Measurements from ENCODE around the gene HDAC6.
A peak's percentile ranks its signal among the peaks of the same experiment; 100 is the strongest.

Gene HDAC6

DNA sequence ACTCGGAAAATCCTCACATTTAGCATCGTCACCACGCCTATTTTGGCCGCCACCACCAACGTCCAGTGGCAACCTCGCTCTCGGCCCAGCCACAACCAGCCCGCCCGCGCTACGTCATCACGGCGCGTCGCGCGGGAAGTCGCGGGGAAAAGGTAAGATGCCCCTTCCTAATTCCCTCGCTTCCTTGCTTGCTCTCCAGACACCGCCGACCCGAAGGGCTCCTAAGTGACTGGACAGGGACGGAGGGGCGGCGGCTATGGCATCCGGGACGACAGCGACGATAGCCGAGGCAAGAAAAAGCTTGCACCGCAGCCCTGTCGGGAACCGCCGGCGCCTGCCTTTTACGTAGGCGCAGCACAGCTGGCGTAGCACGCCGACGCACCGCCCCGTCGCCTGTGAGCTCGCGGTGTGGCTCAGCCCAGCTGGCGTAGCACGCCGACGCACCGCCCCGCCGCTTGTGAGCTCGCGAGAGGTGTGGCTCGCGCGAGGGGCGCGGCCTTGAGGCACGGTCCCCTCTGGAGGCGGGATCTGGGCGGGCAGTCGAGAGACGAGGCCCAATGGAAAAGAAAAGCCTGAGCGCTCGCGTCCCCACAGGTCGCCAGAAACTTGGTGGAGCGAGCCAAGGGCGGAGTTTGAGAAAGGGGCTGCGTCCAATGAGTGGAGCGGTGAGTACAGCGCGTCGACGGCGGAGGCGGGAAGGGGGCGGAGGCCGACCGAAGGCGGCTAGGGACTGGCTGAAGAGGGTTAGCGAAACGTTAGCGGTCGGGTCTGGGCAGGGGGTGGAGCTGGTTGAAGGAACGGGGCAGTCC, at the start of gene HDAC6:
HDAC6 (plus strand) TSS at position 788 of the 809 bp plus-strand sequence. CDS start 626 bp downstream, outside the sequence.
- H3K4me1 Mint-ChIP-seq, result peaks cover 9 to 17% of the 10 kb centered on the region in 2 donors
- DNase-seq, result peak; percentile 96
- ATAC-seq (replicated peaks), result peak; percentile 85 to 87
- no peaks in the 10 kb centered on the region for H3K9me3 Mint-ChIP-seq
- H3K27me3 Mint-ChIP-seq, result peaks cover 0 to 5% of the 10 kb centered on the region in 2 donors
- H3K4me3 Mint-ChIP-seq, result peak within 1 kb of the TSS; percentile 90 to 91
- peaks cover 7 to 11% of the 10 kb centered on the region in 2 donors for H3K36me3 Mint-ChIP-seq
- H3K27ac Mint-ChIP-seq, result peak within 1 kb of the TSS; percentile 99

DNA sequence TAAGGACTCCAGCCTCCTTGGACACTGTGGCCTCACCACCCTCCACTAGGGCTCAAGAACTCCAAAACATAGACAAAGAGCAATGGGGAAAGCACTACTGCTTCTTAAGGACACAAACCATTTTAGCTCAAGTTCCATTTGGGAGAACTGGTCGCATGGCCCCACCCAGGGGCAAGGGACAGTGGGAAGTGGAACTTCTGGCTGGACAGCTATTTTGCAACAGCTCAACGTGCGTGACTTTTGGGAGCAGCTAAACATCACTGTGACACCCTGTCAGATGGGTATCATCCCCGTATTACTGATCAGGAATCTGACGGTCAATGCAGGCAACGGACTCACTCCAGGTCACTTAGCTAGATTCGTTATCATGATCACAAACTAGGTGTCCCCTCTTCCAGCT, 49.4 kb upstream of the HDAC6 start:
- Mint-ChIP-seq H3K4me3 (no peak overlapping the region), H3K27me3 (peaks cover 0 to 18% of the 10 kb centered on the region in 2 donors), H3K27ac (no peak overlapping the region), H3K4me1 (no peaks in the 10 kb centered on the region), H3K36me3 (no peaks in the 10 kb centered on the region), H3K9me3 (no peaks in the 10 kb centered on the region)
- ATAC-seq (replicated peaks), result no peak
- no peak for DNase-seq

DNA sequence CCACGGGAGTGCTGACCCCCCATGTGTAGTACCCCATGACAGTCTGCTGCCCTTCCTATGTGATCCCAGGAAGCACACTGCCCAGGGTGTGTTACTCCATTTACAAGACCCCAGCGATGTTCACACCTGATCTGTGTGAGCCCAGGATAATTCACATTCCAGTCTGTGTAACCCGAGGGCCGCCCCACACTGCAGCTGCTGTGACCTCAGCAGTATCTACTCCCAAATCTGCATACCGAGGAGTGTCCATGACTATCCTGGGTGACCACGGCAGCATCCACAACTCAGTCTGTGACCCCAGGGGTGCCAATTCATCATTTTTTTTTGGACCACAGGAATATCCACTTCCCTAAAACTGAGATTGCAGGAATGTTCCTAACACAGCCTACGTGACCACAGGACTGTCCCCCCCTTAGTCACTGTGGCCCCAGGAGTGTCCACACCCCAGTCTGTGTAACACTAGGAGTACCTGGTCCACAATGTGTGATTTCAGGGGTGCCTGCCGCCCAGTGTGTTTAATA, 48.1 kb upstream of the HDAC6 start:
- ATAC-seq (replicated peaks) (no peak), DNase-seq (no peak)
- H3K4me3 Mint-ChIP-seq, result no peak overlapping the region
- H3K4me1 Mint-ChIP-seq, result no peaks in the 10 kb centered on the region
- no peaks in the 10 kb centered on the region for H3K9me3 Mint-ChIP-seq
- H3K27ac Mint-ChIP-seq, result no peak overlapping the region
- H3K36me3 Mint-ChIP-seq, result no peaks in the 10 kb centered on the region
- H3K27me3 Mint-ChIP-seq, result peaks cover 0 to 18% of the 10 kb centered on the region in 2 donors

DNA sequence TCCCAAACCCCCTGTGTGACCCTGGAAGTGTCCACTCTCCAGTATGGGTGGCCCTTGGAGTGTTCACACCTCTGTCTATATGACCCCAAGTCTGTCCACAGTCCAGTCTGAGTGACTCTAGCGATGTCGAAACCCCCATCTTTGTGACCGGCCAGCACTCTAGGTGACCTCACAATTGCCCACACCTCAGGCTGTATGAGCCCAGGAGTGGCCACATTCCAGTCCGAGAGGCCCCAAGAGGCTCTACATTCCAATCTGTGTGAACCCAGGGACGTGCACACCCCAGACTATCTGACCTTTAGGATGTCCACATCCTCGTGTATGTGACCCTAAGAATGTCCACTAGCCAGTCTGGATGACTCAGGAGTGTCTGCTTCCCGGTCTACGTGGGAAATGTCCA, 47.6 kb upstream of the HDAC6 start:
- DNase-seq, result no peak
- H3K36me3 Mint-ChIP-seq, result no peaks in the 10 kb centered on the region
- H3K27ac Mint-ChIP-seq, result no peak overlapping the region
- no peak for ATAC-seq (replicated peaks)
- H3K9me3 Mint-ChIP-seq, result no peaks in the 10 kb centered on the region
- no peak overlapping the region for H3K4me3 Mint-ChIP-seq
- peaks cover 0 to 18% of the 10 kb centered on the region in 2 donors for H3K27me3 Mint-ChIP-seq
- H3K4me1 Mint-ChIP-seq, result no peaks in the 10 kb centered on the region

DNA sequence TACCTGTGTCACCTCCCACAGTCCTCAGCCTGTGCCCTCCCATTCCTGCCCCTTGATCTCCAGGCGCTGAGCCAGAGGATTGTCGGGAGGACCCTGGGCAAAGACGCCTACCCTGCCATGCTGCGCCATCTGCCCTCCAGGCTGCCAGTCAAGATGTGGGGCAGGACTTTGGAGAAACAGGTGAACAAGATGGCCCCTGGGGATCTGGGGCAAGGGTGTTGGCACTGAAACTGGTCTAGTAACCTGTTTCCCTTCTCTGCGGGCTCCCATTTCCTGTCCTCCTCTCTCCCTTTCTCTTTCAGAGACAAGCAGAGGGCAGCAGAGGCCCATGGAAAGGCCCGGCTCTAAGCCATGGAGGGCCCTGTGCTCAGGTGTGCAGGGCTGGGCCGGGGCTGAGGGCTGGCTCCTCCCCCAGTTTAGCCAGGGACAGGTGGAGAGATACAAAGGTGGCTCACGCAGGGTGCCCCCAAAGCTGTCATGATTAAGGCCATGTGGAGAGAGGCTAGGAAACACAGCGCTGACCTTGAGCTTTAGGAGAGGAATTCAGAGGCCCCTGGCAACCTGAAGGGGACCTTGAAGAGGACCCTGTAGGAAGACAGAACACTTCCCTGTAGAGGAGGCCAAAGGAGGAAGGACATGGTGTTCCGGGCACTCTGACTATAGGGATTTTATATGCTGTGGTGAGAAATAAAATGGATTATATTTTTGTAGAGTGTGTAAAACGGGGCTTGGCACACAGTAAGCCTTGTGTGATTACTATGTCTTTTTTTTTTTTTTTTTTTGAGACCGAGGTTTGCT, 40.0 kb upstream of the HDAC6 start, which contains the start of gene GLOD5:
GLOD5 (plus strand) TSS at position 74 of the 798 bp plus-strand sequence; CDS start at position 118, 44 bp downstream.
- Mint-ChIP-seq H3K27me3 (peaks cover 0 to 18% of the 10 kb centered on the region in 2 donors), H3K9me3 (no peaks in the 10 kb centered on the region), H3K36me3 (no peaks in the 10 kb centered on the region), H3K4me1 (peaks cover 0 to 7% of the 10 kb centered on the region in 2 donors), H3K4me3 (no peak within 1 kb of the TSS), H3K27ac (no peak within 1 kb of the TSS)
- no peak for DNase-seq
- ATAC-seq (replicated peaks), result peak; percentile 14 to 39

DNA sequence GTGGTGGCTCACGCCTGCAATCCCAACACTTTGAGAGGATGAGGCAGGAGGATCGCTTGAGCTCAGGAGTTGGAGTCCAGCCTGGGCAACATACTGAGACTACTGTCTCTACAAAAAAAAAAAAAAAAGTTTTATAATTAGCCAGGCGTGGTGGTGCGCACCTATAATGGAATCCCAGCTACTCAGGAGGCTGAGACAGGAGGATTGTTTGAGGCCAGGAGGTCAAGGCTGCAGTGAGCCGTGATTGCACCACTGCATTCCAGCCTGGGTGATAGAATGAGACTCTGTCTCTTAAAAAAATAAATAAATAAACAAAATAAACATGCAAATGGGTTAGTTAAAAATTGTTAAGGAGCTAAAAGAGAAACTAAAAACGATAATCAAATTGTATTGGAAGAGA, 32.6 kb upstream of the HDAC6 start:
- no peaks in the 10 kb centered on the region for H3K9me3 Mint-ChIP-seq
- H3K4me3 Mint-ChIP-seq, result no peak overlapping the region
- DNase-seq, result no peak
- no peak for ATAC-seq (replicated peaks)
- H3K27ac Mint-ChIP-seq, result no peak overlapping the region
- H3K4me1 Mint-ChIP-seq, result no peaks in the 10 kb centered on the region
- peaks cover 4 to 6% of the 10 kb centered on the region in 2 donors for H3K27me3 Mint-ChIP-seq
- no peaks in the 10 kb centered on the region for H3K36me3 Mint-ChIP-seq

DNA sequence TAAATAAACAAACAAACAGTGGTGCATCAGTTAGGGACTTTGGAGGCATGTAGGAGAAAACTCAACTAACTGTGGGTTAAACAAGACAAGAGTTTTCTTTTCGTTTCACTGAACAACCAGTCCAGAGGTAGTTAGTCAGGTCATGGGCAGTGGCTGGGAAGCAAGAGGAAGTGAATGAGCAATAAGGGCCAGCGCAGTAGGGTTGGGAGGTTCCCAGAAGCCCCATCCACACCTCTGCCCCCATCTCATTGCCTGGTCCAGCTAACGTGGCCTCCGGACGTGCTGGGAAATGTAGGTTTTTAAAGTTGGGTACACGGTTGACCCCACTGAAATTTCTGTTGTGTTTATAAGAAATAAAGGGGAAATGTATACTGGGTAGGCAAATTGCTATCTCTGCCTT, 31.6 kb upstream of the HDAC6 start:
- no peak overlapping the region for H3K4me3 Mint-ChIP-seq
- H3K4me1 Mint-ChIP-seq, result no peaks in the 10 kb centered on the region
- H3K36me3 Mint-ChIP-seq, result no peaks in the 10 kb centered on the region
- DNase-seq (no peak), ATAC-seq (replicated peaks) (no peak)
- peaks cover 11 to 13% of the 10 kb centered on the region in 2 donors for H3K27me3 Mint-ChIP-seq
- H3K9me3 Mint-ChIP-seq, result no peaks in the 10 kb centered on the region
- H3K27ac Mint-ChIP-seq, result no peak overlapping the region

DNA sequence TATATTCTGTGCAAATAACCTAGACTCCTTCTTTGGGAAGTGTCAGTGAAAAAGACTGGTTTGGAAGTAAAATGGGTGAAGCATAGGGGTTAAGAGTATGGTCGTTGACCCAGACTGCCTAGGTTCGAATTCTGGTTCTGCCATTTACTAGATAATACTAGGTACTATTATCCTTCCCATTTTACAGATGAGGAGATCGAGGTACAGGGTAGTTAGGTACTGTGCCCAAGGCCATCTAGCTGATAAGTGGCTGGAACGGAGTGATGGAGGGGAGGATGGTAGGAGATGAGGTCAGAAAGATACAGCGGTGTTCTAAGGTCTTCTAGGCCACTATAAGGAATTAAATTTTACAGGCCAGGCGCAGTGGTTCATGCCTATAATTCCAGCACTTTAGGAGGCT, 29.3 kb upstream of the HDAC6 start:
- Mint-ChIP-seq H3K27me3 (peaks cover 24 to 30% of the 10 kb centered on the region in 2 donors), H3K4me1 (no peaks in the 10 kb centered on the region), H3K27ac (no peak overlapping the region), H3K9me3 (no peaks in the 10 kb centered on the region), H3K36me3 (no peaks in the 10 kb centered on the region), H3K4me3 (no peak overlapping the region)
- ATAC-seq (replicated peaks) (no peak), DNase-seq (no peak)

DNA sequence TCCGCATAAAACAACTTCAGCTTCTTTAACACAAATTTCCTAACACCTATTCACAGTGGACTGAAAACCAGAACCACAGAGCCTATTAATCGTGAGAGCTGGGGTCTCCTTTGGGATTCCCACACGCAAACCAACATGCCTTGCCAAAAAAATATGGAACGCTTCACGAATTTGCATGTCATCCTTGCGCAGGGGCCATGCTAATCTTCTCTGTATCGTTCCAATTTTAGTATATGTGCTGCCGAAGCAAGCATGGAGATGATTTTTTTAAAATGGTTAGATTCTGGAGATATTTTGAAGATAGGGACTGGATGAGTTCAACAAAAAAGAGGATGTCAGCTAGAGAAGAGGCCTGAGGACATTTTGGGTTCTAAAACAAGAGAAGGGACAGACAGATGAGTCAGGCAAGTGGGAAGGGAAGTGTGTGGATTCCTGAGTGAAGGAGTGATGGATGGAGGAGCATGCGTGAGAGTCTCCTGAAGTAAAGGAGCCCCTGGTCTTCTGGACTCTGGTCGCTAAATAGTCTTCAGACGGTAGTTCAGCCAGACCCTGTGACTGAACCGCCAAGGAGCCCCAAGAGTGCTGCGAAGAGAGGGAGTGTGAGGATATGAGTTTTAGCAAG, 24.9 kb upstream of the HDAC6 start:
- H3K4me3 Mint-ChIP-seq, result no peak overlapping the region
- no peak for ATAC-seq (replicated peaks)
- H3K36me3 Mint-ChIP-seq, result no peaks in the 10 kb centered on the region
- no peak overlapping the region for H3K27ac Mint-ChIP-seq
- no peaks in the 10 kb centered on the region for H3K9me3 Mint-ChIP-seq
- H3K27me3 Mint-ChIP-seq, result peaks cover 24 to 30% of the 10 kb centered on the region in 2 donors
- H3K4me1 Mint-ChIP-seq, result no peaks in the 10 kb centered on the region
- no peak for DNase-seq

DNA sequence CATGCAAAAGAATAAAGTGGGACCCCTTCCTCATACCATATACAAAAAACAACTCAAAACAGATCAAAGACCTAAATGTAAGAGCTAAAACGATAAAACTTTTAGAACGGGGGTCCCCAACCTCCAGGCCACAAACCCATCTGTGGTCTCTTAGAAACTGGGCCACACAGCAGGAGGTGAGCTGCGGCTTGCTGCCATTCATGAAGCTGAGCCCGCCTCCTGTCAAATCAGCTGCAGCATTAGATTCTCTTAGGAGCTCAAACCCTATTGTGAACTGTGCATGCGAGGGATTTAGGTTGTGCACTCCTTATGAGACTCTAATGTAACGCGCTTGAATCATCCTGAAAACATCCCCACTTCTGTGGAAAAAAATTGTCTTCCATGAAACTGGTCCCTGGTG, 22.5 kb upstream of the HDAC6 start:
- no peak for ATAC-seq (replicated peaks)
- Mint-ChIP-seq H3K27me3 (peaks cover 20 to 24% of the 10 kb centered on the region in 2 donors), H3K36me3 (no peaks in the 10 kb centered on the region), H3K27ac (no peak overlapping the region), H3K9me3 (no peaks in the 10 kb centered on the region), H3K4me3 (no peak overlapping the region), H3K4me1 (no peaks in the 10 kb centered on the region)
- DNase-seq, result no peak

DNA sequence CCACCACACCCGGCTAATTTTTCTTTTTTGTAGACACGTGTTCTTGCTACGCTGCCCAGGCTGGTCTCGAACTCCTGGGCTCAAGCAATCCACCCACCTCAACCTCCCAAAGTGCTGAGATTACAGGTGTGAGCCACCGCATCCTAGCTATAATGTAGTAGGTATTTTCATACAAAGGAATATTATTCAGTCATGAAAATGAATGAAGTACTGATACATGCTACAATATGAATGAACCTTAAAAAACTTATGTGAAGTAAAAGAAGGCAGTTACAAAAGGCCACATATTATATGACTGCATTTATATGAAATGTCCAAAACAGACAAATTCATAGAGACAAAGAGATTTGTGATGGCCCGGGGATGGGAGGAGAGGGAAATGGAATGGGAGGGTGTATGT, 20.2 kb upstream of the HDAC6 start:
- DNase-seq, result no peak
- Mint-ChIP-seq H3K4me1 (no peaks in the 10 kb centered on the region), H3K27ac (no peak overlapping the region), H3K4me3 (no peak overlapping the region), H3K9me3 (no peaks in the 10 kb centered on the region), H3K36me3 (no peaks in the 10 kb centered on the region), H3K27me3 (peaks cover 15 to 20% of the 10 kb centered on the region in 2 donors)
- ATAC-seq (replicated peaks), result no peak

DNA sequence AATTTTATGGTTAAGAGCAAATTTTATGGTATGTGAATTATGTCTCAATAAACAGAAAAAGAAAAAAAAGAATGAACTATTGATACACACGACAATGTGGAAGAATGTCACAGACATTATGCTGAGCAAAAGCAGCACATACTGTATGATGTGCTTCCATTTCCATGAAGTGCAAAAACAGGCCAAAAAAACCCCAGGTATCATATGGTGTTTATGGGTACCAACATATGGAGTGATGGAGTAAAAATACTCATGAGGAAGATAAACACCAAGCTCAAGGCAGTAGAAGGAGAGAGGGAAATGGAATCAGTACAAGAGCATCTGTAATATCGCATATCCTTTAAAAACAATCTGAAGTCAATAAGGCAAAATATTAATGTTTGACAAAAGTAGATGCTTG, 19.7 kb upstream of the HDAC6 start:
- H3K36me3 Mint-ChIP-seq, result no peaks in the 10 kb centered on the region
- no peaks in the 10 kb centered on the region for H3K4me1 Mint-ChIP-seq
- H3K4me3 Mint-ChIP-seq, result no peak overlapping the region
- DNase-seq, result no peak
- ATAC-seq (replicated peaks), result no peak
- no peaks in the 10 kb centered on the region for H3K9me3 Mint-ChIP-seq
- peaks cover 15 to 20% of the 10 kb centered on the region in 2 donors for H3K27me3 Mint-ChIP-seq
- H3K27ac Mint-ChIP-seq, result no peak overlapping the region

DNA sequence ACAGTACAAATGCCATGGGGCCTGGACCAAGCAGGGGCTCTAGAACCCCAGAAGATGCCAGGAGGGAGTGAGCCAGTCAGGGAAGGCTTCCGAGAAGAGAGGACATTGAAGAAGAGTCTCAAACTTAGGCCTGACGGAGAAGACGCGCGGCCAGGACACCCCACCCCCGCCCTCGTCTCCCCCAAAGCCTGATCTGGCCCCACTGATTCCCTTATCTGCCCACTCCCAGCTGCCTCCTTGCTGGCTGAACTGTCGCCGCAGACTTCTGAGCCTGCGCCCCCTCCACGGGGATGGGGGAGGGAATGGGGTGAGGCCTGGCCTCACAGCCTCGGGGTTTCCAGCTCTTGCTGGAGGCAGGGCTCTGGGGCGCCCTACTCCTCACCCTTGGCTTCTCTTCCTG, 19.1 kb upstream of the HDAC6 start:
- no peak for ATAC-seq (replicated peaks)
- H3K4me3 Mint-ChIP-seq, result no peak overlapping the region
- no peak overlapping the region for H3K27ac Mint-ChIP-seq
- peaks cover 16 to 21% of the 10 kb centered on the region in 2 donors for H3K27me3 Mint-ChIP-seq
- DNase-seq, result no peak
- H3K36me3 Mint-ChIP-seq, result no peaks in the 10 kb centered on the region
- no peaks in the 10 kb centered on the region for H3K9me3 Mint-ChIP-seq
- H3K4me1 Mint-ChIP-seq, result no peaks in the 10 kb centered on the region

DNA sequence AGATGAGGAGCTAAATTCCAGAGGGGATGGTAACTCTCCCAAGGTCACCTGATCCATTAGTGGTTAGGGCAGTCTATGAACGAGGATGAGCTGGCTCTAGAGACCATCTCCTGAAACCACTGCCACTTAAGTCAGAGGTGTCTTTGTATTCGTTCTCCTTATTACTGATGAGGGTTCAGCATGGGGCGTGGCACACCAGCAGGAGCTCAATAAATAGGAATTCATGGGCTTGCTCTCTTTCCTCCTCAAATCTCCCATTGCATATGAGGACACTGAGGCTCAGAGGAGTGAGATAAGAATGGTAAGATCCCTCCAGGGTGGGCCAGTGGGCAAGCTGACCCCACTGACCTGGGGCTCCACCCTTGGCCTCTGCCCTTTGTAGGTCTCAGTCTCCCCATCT, 17.1 kb upstream of the HDAC6 start:
- Mint-ChIP-seq H3K9me3 (no peaks in the 10 kb centered on the region), H3K4me3 (no peak overlapping the region), H3K4me1 (peaks cover 0 to 8% of the 10 kb centered on the region in 2 donors)

More for the DNA sequence above, 17.1 kb upstream of the HDAC6 start:
- H3K27me3 Mint-ChIP-seq, result peaks cover 26 to 40% of the 10 kb centered on the region in 2 donors
- ATAC-seq (replicated peaks) (no peak), DNase-seq (no peak)
- no peak overlapping the region for H3K27ac Mint-ChIP-seq
- no peaks in the 10 kb centered on the region for H3K36me3 Mint-ChIP-seq
